CD4-positive, alpha-beta T cell (primary cell): ENCODE measurements around the gene DNAH3. TPM values are rescaled to one million over a fixed set of nuclear protein-coding genes. Genes with fewer than 3 reads are reported as not detected.

ENCODE experiments used
- ATAC-seq: fragments of 200-7000 bp; cut with Tn5 transposase; one replicate; pipeline ENCODE4 v1.10.0; 2022; ENCODE audit warnings: mild to moderate bottlenecking; ENCODE audit not compliant: poor library complexity
- CTCF ChIA-PET: fragments of 350-600 bp; sonication (Branson Sonifier 250); formaldehyde crosslinking; loops from one replicate; lab custom pipeline; 2021; ENCODE audit warnings: antibody characterized with exemption, inconsistent platforms; lab: Charles Lee
- POLR2A ChIA-PET: fragments of 350-600 bp; sonication (Branson Sonifier 250); formaldehyde crosslinking; loops from one replicate; lab custom pipeline; 2021; ENCODE audit warnings: antibody characterized with exemption, inconsistent platforms; lab: Charles Lee
- DNase-seq, 14 experiments: peaks; one replicate each; pipeline ENCODE4 v3.0.0-alpha.2; 2013 to 2020; ENCODE audit warnings: mixed read lengths in 2 of 14
- H3K27ac ChIP-seq, 2 donors: one replicate each; pipeline versions ENCODE4 v1.5.1 to v1.7.0; 2013; ENCODE audit warnings: low read length in 2 of 2, low read depth in 1 of 2, mild to moderate bottlenecking in 1 of 2
- H3K27me3 ChIP-seq, 2 experiments: 1 replicate in 1 of 2; 2 replicates in 1 of 2; pipeline versions ENCODE4 v1.6.1 to v1.7.0; 2013; ENCODE audit warnings: low read length in 2 of 2, control low read depth in 1 of 2, mild to moderate bottlenecking in 1 of 2, moderate library complexity in 1 of 2; ENCODE audit not compliant: insufficient read depth in 2 of 2, control insufficient read depth in 1 of 2
- H3K36me3 ChIP-seq: one replicate; pipeline ENCODE4 v1.6.1; 2013; ENCODE audit warnings: low read length, control low read depth; ENCODE audit not compliant: insufficient read depth
- H3K4me1 ChIP-seq: one replicate; pipeline ENCODE4 v1.6.1; 2013; ENCODE audit warnings: low read length, control low read depth; ENCODE audit not compliant: insufficient read depth
- H3K4me3 ChIP-seq: one replicate; pipeline ENCODE4 v1.5.1; 2013; ENCODE audit warnings: mild to moderate bottlenecking, low read length, moderate library complexity
- H3K9me3 ChIP-seq, 2 experiments: 1 replicate in 1 of 2; 2 replicates in 1 of 2; pipeline versions ENCODE4 v1.6.1 to v1.7.0; 2013; ENCODE audit warnings: low read length in 2 of 2, mild to moderate bottlenecking in 2 of 2, control low read depth in 1 of 2, moderate library complexity in 1 of 2; ENCODE audit not compliant: control insufficient read depth in 1 of 2, insufficient read depth in 1 of 2
- H3K27ac Mint-ChIP-seq: one replicate; pipeline ENCODE4 v1.8.0; 2020; ENCODE audit warnings: mixed read lengths
- H3K27me3 Mint-ChIP-seq: one replicate; pipeline ENCODE4 v1.8.0; 2021; ENCODE audit warnings: mixed read lengths
- H3K36me3 Mint-ChIP-seq: one replicate; pipeline ENCODE4 v1.8.0; 2021; ENCODE audit warnings: low read depth, mixed read lengths
- H3K4me1 Mint-ChIP-seq: one replicate; pipeline ENCODE4 v1.8.0; 2021; ENCODE audit warnings: low read depth, mixed read lengths
- H3K4me3 Mint-ChIP-seq: one replicate; pipeline ENCODE4 v1.8.0; 2020; ENCODE audit warnings: mild to moderate bottlenecking, mixed read lengths
- H3K9me3 Mint-ChIP-seq: one replicate; pipeline ENCODE4 v1.8.0; 2020; ENCODE audit warnings: mixed read lengths
- intact Hi-C, 2 experiments: fragments of 100-400 bp; cut with DNase I in 1 of 2; cut with micrococcal nuclease in 1 of 2; formaldehyde crosslinking; loops; one replicate each; pipeline versions ENCODE4 v1.15.1 to v1.9.0; 2023 to 2025; cut with DNase I, micrococcal nuclease
- total RNA-seq, 174 experiments: library from RNA in 2 of 174; stranded (reverse) in 2 of 174; gene quantifications; one replicate each; pipeline ENCODE4 v1.2.3 and lab custom pipeline; 2021 to 2026
- TF ChIP-seq, protein P1 (sequence below): fragments of 200-600 bp; IDR thresholded peaks from one replicate; pipeline ENCODE4 v1.8.0; 2022; ENCODE audit warnings: antibody characterized with exemption, mild to moderate bottlenecking

The DNAH3 gene
- total RNA-seq, 2 experiments from 2014 or later = not detected

DNA sequence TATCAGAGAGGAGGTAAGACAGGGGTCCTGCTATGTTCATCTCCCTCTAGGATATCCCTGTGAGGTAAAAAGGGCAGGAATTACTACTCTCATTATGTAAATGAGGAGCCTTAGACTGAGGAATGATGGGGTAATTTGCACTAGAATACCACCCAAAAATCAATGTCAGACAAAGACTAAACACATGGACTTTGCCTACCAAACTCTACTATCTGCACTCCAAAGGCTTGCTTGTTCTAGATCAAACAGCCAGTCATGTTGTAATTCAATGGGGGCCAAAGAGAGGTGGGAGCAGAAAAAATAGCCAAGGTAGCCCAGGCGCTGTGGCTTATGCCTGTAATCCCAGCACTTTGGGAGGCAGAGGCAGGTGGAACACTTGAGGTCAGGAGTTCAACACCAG, 129.3 kb downstream of the DNAH3 start:
- DNase-seq (no peak), ATAC-seq (no peak)
- Mint-ChIP-seq H3K27me3 (peaks cover 13% of the 10 kb centered on the region), H3K9me3 (no peaks in the 10 kb centered on the region), H3K36me3 (no peaks in the 10 kb centered on the region), H3K4me1 (peaks cover 13% of the 10 kb centered on the region), H3K27ac (no peak overlapping the region), H3K4me3 (no peak overlapping the region)
- ChIA-PET CTCF (no interaction called here), POLR2A (no interaction called here)
- no peaks in the 10 kb centered on the region for H3K36me3 ChIP-seq
- no peaks in the 10 kb centered on the region for H3K27me3 ChIP-seq
- H3K9me3 ChIP-seq = no peaks in the 10 kb centered on the region
- no peak overlapping the region for H3K27ac ChIP-seq
- no peak overlapping the region for H3K4me3 ChIP-seq
- intact Hi-C loops = no loop called here
- TF ChIP-seq, protein P1, sequence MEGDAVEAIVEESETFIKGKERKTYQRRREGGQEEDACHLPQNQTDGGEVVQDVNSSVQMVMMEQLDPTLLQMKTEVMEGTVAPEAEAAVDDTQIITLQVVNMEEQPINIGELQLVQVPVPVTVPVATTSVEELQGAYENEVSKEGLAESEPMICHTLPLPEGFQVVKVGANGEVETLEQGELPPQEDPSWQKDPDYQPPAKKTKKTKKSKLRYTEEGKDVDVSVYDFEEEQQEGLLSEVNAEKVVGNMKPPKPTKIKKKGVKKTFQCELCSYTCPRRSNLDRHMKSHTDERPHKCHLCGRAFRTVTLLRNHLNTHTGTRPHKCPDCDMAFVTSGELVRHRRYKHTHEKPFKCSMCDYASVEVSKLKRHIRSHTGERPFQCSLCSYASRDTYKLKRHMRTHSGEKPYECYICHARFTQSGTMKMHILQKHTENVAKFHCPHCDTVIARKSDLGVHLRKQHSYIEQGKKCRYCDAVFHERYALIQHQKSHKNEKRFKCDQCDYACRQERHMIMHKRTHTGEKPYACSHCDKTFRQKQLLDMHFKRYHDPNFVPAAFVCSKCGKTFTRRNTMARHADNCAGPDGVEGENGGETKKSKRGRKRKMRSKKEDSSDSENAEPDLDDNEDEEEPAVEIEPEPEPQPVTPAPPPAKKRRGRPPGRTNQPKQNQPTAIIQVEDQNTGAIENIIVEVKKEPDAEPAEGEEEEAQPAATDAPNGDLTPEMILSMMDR = no peak
- H3K4me1 ChIP-seq = peaks cover 13% of the 10 kb centered on the region

DNA sequence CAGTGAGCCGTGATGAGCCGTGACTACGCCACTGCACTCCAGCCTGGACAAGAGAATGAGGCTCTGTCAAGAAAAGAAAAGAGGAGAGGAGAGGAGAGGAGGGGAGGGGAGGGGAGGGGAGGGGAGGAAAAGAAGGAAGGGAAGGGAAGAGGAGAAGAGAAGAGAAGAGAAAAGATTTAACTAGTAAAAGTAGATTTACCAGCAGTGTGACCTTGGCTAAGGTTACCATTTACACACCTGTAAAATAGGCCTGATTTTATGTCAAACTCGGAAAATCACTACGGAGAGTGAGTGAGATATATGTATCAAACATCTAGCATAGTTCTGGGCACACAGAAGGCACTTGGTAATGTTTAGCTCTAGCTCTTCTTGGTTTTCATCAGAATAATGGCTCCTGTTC, 140.8 kb downstream of the DNAH3 start:
- H3K4me3 ChIP-seq = no peak overlapping the region
- Mint-ChIP-seq H3K27me3 (peaks cover 29% of the 10 kb centered on the region), H3K36me3 (no peaks in the 10 kb centered on the region), H3K4me3 (no peak overlapping the region), H3K9me3 (peaks cover 4% of the 10 kb centered on the region), H3K4me1 (no peaks in the 10 kb centered on the region), H3K27ac (no peak overlapping the region)
- TF ChIP-seq, protein P1 = no peak
- no peak for DNase-seq
- H3K4me1 ChIP-seq = no peaks in the 10 kb centered on the region
- peaks cover 0 to 4% of the 10 kb centered on the region in 2 experiments for H3K9me3 ChIP-seq
- intact Hi-C loops = no loop called here
- no peaks in the 10 kb centered on the region for H3K36me3 ChIP-seq
- peaks cover 0 to 3% of the 10 kb centered on the region in 2 experiments for H3K27me3 ChIP-seq
- POLR2A ChIA-PET = interaction anchor here (0.6 kb wide), 1 partner anchor 11 kb away, joined by 3 read pairs; no protein-coding TSS in a partner anchor
- no peak overlapping the region for H3K27ac ChIP-seq
- CTCF ChIA-PET = no interaction called here
- no peak for ATAC-seq

GRCh38 chr16:21005008-21005407, 145.6 kb downstream of the DNAH3 start:
- ChIA-PET POLR2A (no interaction called here), CTCF (no interaction called here)
- H3K9me3 Mint-ChIP-seq = no peaks in the 10 kb centered on the region
- Histone ChIP-seq H3K27ac (no peak overlapping the region), H3K27me3 (peaks cover 0 to 3% of the 10 kb centered on the region in 2 experiments), H3K4me3 (no peak overlapping the region), H3K9me3 (no peaks in the 10 kb centered on the region), H3K36me3 (no peaks in the 10 kb centered on the region), H3K4me1 (no peaks in the 10 kb centered on the region)
- TF ChIP-seq, protein P1 = no peak
- no peak overlapping the region for H3K4me3 Mint-ChIP-seq
- peaks cover 26% of the 10 kb centered on the region for H3K27me3 Mint-ChIP-seq
- intact Hi-C loops = no loop called here
- no peak for ATAC-seq
- no peaks in the 10 kb centered on the region for H3K36me3 Mint-ChIP-seq
- no peak for DNase-seq
- H3K27ac Mint-ChIP-seq = no peak overlapping the region
- H3K4me1 Mint-ChIP-seq = no peaks in the 10 kb centered on the region
